GM10266 (cell line): ENCODE data around the gene SCAF1.

Experiments used
- DNase-seq: peaks from one replicate; pipeline ENCODE4 v3.0.0; 2012; ENCODE audit errors: extremely low spot score
- CTCF ChIP-seq: IDR thresholded peaks from 2 replicates; pipeline ENCODE4 v1.5.1; 2012; ENCODE audit warnings: mild to moderate bottlenecking, low read depth; ENCODE audit not compliant: control insufficient read depth, insufficient read depth; ENCODE audit errors: missing control alignments

Gene SCAF1

GRCh38 chr19:49689133-49690078 lies 47.4 kb downstream of the SCAF1 start, which contains the start of gene ADM5:
Gene ADM5, plus strand, starts transcription at chr19:49689594. Its CDS starts 244 bp downstream, at chr19:49689838.
- TF ChIP-seq CTCF: no peak
- peak; percentile 56 for DNase-seq

- no peak for TF ChIP-seq CTCF
- no peak for DNase-seq
These were observed 48.2 kb downstream of the SCAF1 start for GRCh38 chr19:49690079-49690655.

- no peak for DNase-seq
- TF ChIP-seq CTCF: no peak
These were observed 48.7 kb downstream of the SCAF1 start, which contains the start of gene CPT1C for GRCh38 chr19:49690656-49691242. Gene CPT1C, plus strand, starts transcription at chr19:49691116. Its CDS starts 1,137 bp downstream, at chr19:49692253.

GRCh38 chr19:49691243-49692146 lies 49.5 kb downstream of the SCAF1 start:
- no peak for DNase-seq
- TF ChIP-seq CTCF: no peak

- DNase-seq: no peak
These were observed 50.1 kb downstream of the SCAF1 start for GRCh38 chr19:49692147-49692506.

More at GRCh38 chr19:49692147-49692506, 50.1 kb downstream of the SCAF1 start:
- no peak for TF ChIP-seq CTCF
